Activated naive CD4-positive, alpha-beta T cell treated with anti-CD3 and anti-CD28 coated beads, Interleukin-2, amount 10 ng/mL, durations not matched to agents 7 days and 5 days (primary cell): ENCODE data around the gene CCDC200.

Experiments
- CTCF ChIA-PET: fragments of 350-600 bp; sonication (Branson Sonifier 250); formaldehyde crosslinking; loops from one replicate; lab custom pipeline; 2021; ENCODE audit warnings: antibody characterized with exemption; lab: Charles Lee
- DNase-seq: peaks from one replicate; pipeline ENCODE4 v3.0.0-alpha.2; 2020
- H3K27ac Mint-ChIP-seq: one replicate; pipeline ENCODE4 v1.8.0; 2021; ENCODE audit warnings: mild to moderate bottlenecking, moderate library complexity, mixed read lengths
- H3K27me3 Mint-ChIP-seq: one replicate; pipeline ENCODE4 v1.8.0; 2021; ENCODE audit warnings: mild to moderate bottlenecking, mixed read lengths
- H3K36me3 Mint-ChIP-seq: one replicate; pipeline ENCODE4 v1.8.0; 2021; ENCODE audit warnings: mixed read lengths
- H3K4me1 Mint-ChIP-seq: one replicate; pipeline ENCODE4 v1.8.0; 2021; ENCODE audit warnings: mixed read lengths
- H3K4me3 Mint-ChIP-seq: one replicate; pipeline ENCODE4 v1.8.0; 2021; ENCODE audit warnings: mild to moderate bottlenecking, moderate library complexity, mixed read lengths
- H3K9me3 Mint-ChIP-seq: one replicate; pipeline ENCODE4 v1.8.0; 2021; ENCODE audit warnings: mixed read lengths

Gene CCDC200

GRCh38 chr17:43220511-43221125 is 7.8 kb downstream of the CCDC200 start:
- Mint-ChIP-seq H3K36me3 (peaks cover 9% of the 10 kb centered on the region), H3K27ac (no peak overlapping the region), H3K4me3 (no peak overlapping the region), H3K27me3 (no peaks in the 10 kb centered on the region), H3K4me1 (peaks cover 30% of the 10 kb centered on the region), H3K9me3 (no peaks in the 10 kb centered on the region)
- no peak for DNase-seq
- CTCF ChIA-PET, result no interaction called here

GRCh38 chr17:43219746-43220380 is 8.6 kb downstream of the CCDC200 start:
- Mint-ChIP-seq H3K27me3 (no peaks in the 10 kb centered on the region), H3K4me1 (peaks cover 30% of the 10 kb centered on the region), H3K4me3 (no peak overlapping the region), H3K27ac (no peak overlapping the region), H3K36me3 (peaks cover 13% of the 10 kb centered on the region), H3K9me3 (no peaks in the 10 kb centered on the region)
- CTCF ChIA-PET, result no interaction called here
- no peak for DNase-seq

- CTCF ChIA-PET, result interaction anchor here (1.6 kb wide), 1 partner anchor 47 kb away, joined by 3 read pairs; the partner anchor contains the start of gene NBR1
- DNase-seq, result no peak
- Mint-ChIP-seq H3K4me3 (no peak overlapping the region), H3K27me3 (no peaks in the 10 kb centered on the region), H3K36me3 (peaks cover 16% of the 10 kb centered on the region), H3K9me3 (no peaks in the 10 kb centered on the region), H3K27ac (no peak overlapping the region), H3K4me1 (peaks cover 25% of the 10 kb centered on the region)
Measured at GRCh38 chr17:43219001-43219400, 9.4 kb downstream of the CCDC200 start.

DNA sequence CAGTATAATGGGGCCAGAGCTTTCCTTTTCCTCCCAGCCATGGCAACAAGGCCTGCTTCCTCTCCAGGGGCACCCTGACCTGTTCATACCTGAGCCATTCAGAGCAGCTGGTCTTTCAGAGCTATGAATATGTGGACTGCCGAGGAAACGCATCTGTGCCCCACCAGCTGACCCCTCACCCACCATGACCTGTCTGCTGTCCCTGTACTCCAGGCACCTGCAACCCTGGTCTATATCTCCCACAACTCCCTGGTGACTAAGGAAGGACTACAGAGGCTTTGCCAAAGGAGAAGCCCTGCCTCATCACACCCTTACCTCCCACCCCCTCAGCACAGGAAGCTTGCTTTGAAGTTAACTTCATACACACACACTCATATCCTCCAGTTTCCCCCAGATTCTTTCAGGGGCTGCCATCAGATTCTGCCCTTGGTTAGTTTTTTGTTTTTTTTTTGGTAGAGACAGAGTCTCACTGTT is 10.8 kb downstream of the CCDC200 start:
- CTCF ChIA-PET, result interaction anchor here (1.6 kb wide), 1 partner anchor 46 kb away, joined by 3 read pairs; the partner anchor contains the start of gene NBR1
- DNase-seq, result no peak
- Mint-ChIP-seq H3K27me3 (no peaks in the 10 kb centered on the region), H3K4me3 (no peak overlapping the region), H3K27ac (peak overlapping the region; percentile 80), H3K36me3 (peaks cover 21% of the 10 kb centered on the region), H3K4me1 (peaks cover 38% of the 10 kb centered on the region), H3K9me3 (no peaks in the 10 kb centered on the region)

DNA sequence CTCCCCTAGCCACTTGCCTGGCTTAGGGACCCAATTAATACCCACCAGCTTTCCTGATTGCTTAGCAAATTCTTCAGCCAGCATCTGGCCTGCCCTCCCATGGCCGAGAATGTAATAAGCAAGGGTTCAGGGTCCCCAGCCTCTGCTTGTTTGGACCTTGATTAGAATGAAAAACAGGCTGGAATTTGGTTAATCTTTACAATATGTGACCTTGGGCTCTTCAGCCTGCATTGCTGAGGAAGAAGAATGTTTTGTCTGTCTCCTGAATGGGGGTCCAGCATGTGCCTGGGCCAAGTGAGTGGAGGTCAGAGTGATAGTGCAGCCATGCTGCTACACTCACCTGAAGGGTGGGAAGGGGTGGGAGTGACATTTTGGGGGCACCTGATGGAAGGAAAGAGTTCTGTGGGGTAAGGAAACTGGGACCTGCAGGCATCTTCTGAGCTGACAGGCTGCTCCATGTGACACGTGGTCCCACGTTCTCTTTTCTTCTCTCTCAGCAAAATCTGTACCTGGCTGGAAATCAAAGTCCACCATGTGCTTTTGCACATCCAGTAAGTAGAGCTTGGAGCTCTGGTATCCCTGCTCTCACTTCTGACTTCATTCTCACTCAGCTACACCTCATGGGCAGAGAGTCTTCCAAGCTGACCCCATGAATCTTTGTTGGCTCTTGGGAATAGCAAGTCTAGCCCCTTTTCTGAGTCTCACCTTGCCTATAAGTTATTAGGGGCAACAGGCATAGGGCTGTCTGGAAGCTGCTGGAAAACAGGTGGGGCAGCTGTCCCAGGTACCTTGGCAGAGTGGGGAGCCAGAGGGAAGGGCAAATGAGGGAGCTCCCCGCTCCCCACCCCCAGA is 11.4 kb downstream of the CCDC200 start:
- H3K36me3 Mint-ChIP-seq, result peaks cover 23% of the 10 kb centered on the region
- H3K4me3 Mint-ChIP-seq, result no peak overlapping the region
- peaks cover 45% of the 10 kb centered on the region for H3K4me1 Mint-ChIP-seq
- CTCF ChIA-PET, result interaction anchor here (1.6 kb wide), 1 partner anchor 45 kb away, joined by 3 read pairs; the partner anchor contains the start of gene NBR1
- no peaks in the 10 kb centered on the region for H3K9me3 Mint-ChIP-seq
- H3K27me3 Mint-ChIP-seq, result no peaks in the 10 kb centered on the region
- no peak for DNase-seq
- no peak overlapping the region for H3K27ac Mint-ChIP-seq

GRCh38 chr17:43216369-43216761 is 12.1 kb downstream of the CCDC200 start:
- Mint-ChIP-seq H3K27ac (no peak overlapping the region), H3K4me3 (no peak overlapping the region), H3K27me3 (no peaks in the 10 kb centered on the region), H3K9me3 (no peaks in the 10 kb centered on the region), H3K4me1 (peaks cover 45% of the 10 kb centered on the region), H3K36me3 (peaks cover 23% of the 10 kb centered on the region)
- CTCF ChIA-PET, result no interaction called here
- no peak for DNase-seq

GRCh38 chr17:43215341-43215740 is 13.1 kb downstream of the CCDC200 start:
- Mint-ChIP-seq H3K27me3 (no peaks in the 10 kb centered on the region), H3K9me3 (no peaks in the 10 kb centered on the region), H3K4me1 (peaks cover 51% of the 10 kb centered on the region), H3K4me3 (no peak overlapping the region), H3K36me3 (peaks cover 26% of the 10 kb centered on the region), H3K27ac (no peak overlapping the region)
- CTCF ChIA-PET, result no interaction called here
- no peak for DNase-seq

DNA sequence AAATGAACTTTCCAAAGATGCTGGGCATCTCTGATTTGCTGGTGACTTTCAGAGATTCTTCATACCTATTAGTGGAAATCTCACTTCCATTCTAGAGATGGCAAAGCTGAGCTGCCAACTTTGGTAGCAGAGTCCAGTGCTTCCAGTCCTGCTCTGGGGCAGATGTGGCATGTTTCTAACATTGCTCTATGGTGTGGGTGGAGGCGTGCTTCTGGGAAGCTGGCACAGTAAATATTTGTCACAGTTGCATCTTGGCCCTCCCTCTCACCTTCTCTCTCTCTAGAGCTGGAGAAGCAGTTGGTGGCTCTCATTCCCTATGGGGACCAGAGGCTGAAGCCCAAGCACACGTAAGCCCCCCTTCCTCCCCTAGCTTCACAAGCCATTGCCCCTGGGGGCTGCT is 14.9 kb downstream of the CCDC200 start:
- no peaks in the 10 kb centered on the region for H3K27me3 Mint-ChIP-seq
- H3K36me3 Mint-ChIP-seq, result peaks cover 36% of the 10 kb centered on the region
- DNase-seq, result no peak
- CTCF ChIA-PET, result interaction anchor here (0.8 to 1.7 kb wide), 3 partner anchors 9 to 110 kb away, joined by 3 to 4 read pairs (median 3); no protein-coding TSS in a partner anchor
- peak overlapping the region; percentile 92 for H3K27ac Mint-ChIP-seq
- peak overlapping the region; percentile 98 for H3K4me3 Mint-ChIP-seq
- H3K4me1 Mint-ChIP-seq, result peaks cover 53% of the 10 kb centered on the region
- H3K9me3 Mint-ChIP-seq, result no peaks in the 10 kb centered on the region

- Mint-ChIP-seq H3K27me3 (no peaks in the 10 kb centered on the region), H3K9me3 (no peaks in the 10 kb centered on the region), H3K27ac (peak overlapping the region; percentile 92), H3K4me3 (peak overlapping the region; percentile 98), H3K36me3 (peaks cover 43% of the 10 kb centered on the region), H3K4me1 (peaks cover 48% of the 10 kb centered on the region)
- DNase-seq, result peak; percentile 25
- CTCF ChIA-PET, result interaction anchor here (0.7 to 1.8 kb wide), 5 partner anchors 41 to 152 kb away, joined by 3 to 7 read pairs (median 4); no protein-coding TSS in a partner anchor
Measured at GRCh38 chr17:43212641-43213490, 15.6 kb downstream of the CCDC200 start.

DNA sequence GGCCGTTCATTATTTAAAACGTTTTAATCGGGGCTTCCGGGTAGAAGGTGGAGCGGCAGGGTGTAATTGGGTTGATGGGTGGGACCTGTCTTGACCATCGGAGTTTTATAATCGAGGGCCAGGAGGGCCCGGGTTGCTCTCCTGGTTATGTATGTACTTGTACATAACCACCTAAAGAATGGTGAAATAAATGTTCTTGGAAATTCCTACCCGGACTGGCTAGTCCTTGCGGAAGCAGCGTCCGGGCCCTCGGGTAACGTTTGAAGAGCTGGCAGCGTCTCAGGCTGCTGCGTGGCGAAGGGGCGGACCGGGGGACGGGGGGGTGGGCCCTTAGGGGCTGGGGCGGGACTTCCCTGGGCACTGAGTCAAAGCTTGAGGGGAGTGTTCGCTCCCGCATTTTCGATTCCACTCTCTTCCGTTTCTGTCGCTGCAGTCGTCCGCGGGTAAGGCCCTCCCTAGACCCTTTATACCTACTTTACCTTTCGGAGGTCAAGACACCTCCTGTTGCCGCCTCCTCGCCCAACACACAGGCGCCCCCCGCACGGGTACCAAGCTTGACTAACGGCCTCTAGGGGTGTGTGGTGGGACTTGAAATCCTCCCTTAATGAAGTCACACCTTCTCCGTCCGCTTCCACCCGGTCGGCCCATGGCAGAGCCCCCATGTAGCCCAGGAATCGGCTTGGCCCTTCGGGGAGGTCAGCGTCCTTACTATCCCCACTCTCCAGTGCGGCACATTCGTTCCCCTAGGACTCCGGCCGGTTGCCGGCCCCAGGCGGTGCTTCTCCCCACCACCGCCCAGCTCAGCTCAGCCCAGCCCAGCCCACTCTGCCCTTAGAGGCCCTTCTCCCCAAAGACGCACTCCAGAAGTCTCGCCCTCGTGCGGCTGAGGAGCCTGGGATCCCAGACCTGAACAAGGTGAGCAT is 16.7 kb downstream of the CCDC200 start, which contains the start of gene TMEM106A:
Gene TMEM106A, plus strand, starts transcription at position 396 of the 923 bp plus-strand sequence. CDS start 1,167 bp downstream, outside the sequence.
- peak within 1 kb of the TSS; percentile 92 for H3K27ac Mint-ChIP-seq
- H3K9me3 Mint-ChIP-seq, result no peaks in the 10 kb centered on the region
- CTCF ChIA-PET, result interaction anchor here (0.7 to 1.8 kb wide), 4 partner anchors 59 to 151 kb away, joined by 3 to 7 read pairs (median 4); no protein-coding TSS in a partner anchor
- peaks cover 48% of the 10 kb centered on the region for H3K36me3 Mint-ChIP-seq
- peak within 1 kb of the TSS; percentile 98 for H3K4me3 Mint-ChIP-seq
- DNase-seq, result peak; percentile 83
- no peaks in the 10 kb centered on the region for H3K27me3 Mint-ChIP-seq
- H3K4me1 Mint-ChIP-seq, result peaks cover 39% of the 10 kb centered on the region

DNA sequence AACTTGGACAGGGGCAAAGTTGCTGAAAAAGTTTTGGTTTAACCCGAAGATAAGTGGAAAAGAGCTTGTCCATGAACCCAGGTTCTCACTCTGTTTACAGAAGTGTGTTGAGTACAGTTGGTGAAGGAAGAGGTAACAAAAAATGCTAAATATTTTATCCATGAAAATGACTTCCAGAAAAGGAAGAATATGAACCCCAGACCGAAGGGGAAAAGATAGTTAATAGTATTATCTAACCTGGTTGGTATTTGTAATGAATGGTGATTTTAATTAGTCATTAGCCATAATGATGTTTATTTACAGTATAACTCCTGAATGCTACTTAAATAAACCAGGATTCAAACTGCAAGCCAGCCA is 17.3 kb downstream of the CCDC200 start:
- no peak for DNase-seq
- CTCF ChIA-PET, result interaction anchor here (1.0 kb wide), 1 partner anchor 104 kb away, joined by 3 read pairs; no protein-coding TSS in a partner anchor
- no peaks in the 10 kb centered on the region for H3K27me3 Mint-ChIP-seq
- H3K27ac Mint-ChIP-seq, result peak overlapping the region; percentile 92
- peaks cover 45% of the 10 kb centered on the region for H3K36me3 Mint-ChIP-seq
- peaks cover 35% of the 10 kb centered on the region for H3K4me1 Mint-ChIP-seq
- peak overlapping the region; percentile 98 for H3K4me3 Mint-ChIP-seq
- H3K9me3 Mint-ChIP-seq, result no peaks in the 10 kb centered on the region

- no peak for DNase-seq
- no peaks in the 10 kb centered on the region for H3K27me3 Mint-ChIP-seq
- H3K36me3 Mint-ChIP-seq, result peaks cover 41% of the 10 kb centered on the region
- peak overlapping the region; percentile 98 for H3K4me3 Mint-ChIP-seq
- H3K4me1 Mint-ChIP-seq, result peaks cover 35% of the 10 kb centered on the region
- CTCF ChIA-PET, result no interaction called here
- peak overlapping the region; percentile 92 for H3K27ac Mint-ChIP-seq
- no peaks in the 10 kb centered on the region for H3K9me3 Mint-ChIP-seq
Measured at GRCh38 chr17:43210576-43210975, 17.8 kb downstream of the CCDC200 start.
